Fibroblast of lung (primary cell): ENCODE results near the gene MAPKAPK2.

Experiments
- CTCF ChIP-seq, 2 donors: IDR thresholded peaks in 1 of 2; conservative IDR thresholded peaks in 1 of 2; 1 replicate in 1 of 2; 2 replicates in 1 of 2; pipeline ENCODE4 v1.5.1; 2011 to 2012; ENCODE audit warnings: low read length in 2 of 2, control low read depth in 1 of 2, inconsistent platforms in 1 of 2, low read depth in 1 of 2, mild to moderate bottlenecking in 1 of 2
- EZH2 ChIP-seq: IDR thresholded peaks from 2 replicates; pipeline ENCODE4 v1.5.1; 2012; ENCODE audit warnings: low read length, control low read depth, mild to moderate bottlenecking; ENCODE audit errors: missing control alignments

GRCh38 chr1:206635978-206636345 lies 48.7 kb upstream of the MAPKAPK2 start:
- TF ChIP-seq CTCF (conservative IDR thresholded peaks at IDR 0.05 in 1 of 2, IDR thresholded peaks at IDR 0.05 in 1 of 2; ENCODE audit: low read depth in 1 of 2, low read length in 2 of 2) (no peak), EZH2 (no peak)
